Karpas-422 (cell line): ENCODE measurements around the gene JARID2. TPM values are rescaled to one million over a fixed set of nuclear protein-coding genes. Genes with fewer than 3 reads are reported as not detected.

Source experiments
- DNase-seq: peaks from one replicate; pipeline ENCODE4 v3.0.0-alpha.2; 2015
- H2AFZ ChIP-seq: fragments of 200-600 bp; sonication (generic); 2 replicates; pipeline ENCODE4 v1.6.1; 2014; ENCODE audit warnings: antibody characterized with exemption, low read length, mixed read lengths
- H3K27ac ChIP-seq: fragments of 200-600 bp; sonication (generic); 2 replicates; pipeline ENCODE4 v1.5.1; 2014; ENCODE audit warnings: mild to moderate bottlenecking, low read length, moderate library complexity
- H3K27me3 ChIP-seq: fragments of 200-600 bp; sonication (generic); 2 replicates; pipeline ENCODE4 v1.6.1; 2014; ENCODE audit warnings: low read length, mixed read lengths
- H3K36me3 ChIP-seq: fragments of 200-600 bp; sonication (generic); 2 replicates; pipeline ENCODE4 v1.6.1; 2014; ENCODE audit warnings: low read length, mixed read lengths; ENCODE audit not compliant: insufficient read depth
- H3K4me1 ChIP-seq: fragments of 200-600 bp; sonication (generic); 2 replicates; pipeline ENCODE4 v1.6.1; 2014; ENCODE audit warnings: mild to moderate bottlenecking, low read length, mixed read lengths
- H3K4me2 ChIP-seq: fragments of 200-600 bp; sonication (generic); 2 replicates; pipeline ENCODE4 v1.6.1; 2014; ENCODE audit warnings: low read length, low read depth, mild to moderate bottlenecking; ENCODE audit not compliant: poor library complexity, severe bottlenecking
- H3K4me3 ChIP-seq: fragments of 200-600 bp; sonication (generic); 2 replicates; pipeline ENCODE4 v1.5.1; 2014; ENCODE audit warnings: mild to moderate bottlenecking, antibody characterized with exemption, low read length, mixed read lengths
- H3K79me2 ChIP-seq: fragments of 200-600 bp; sonication (generic); 2 replicates; pipeline ENCODE4 v1.6.1; 2014; ENCODE audit warnings: mild to moderate bottlenecking, low read length, mixed read lengths
- H3K9ac ChIP-seq: fragments of 200-600 bp; sonication (generic); 2 replicates; pipeline ENCODE4 v1.6.0; 2014; ENCODE audit warnings: low read length
- H3K9me2 ChIP-seq: fragments of 200-600 bp; sonication (generic), shearing (Covaris generic); replicated peaks from 2 replicates; pipeline ENCODE4 v1.6.0; 2014; ENCODE audit warnings: mild to moderate bottlenecking, low read length, moderate library complexity; ENCODE audit not compliant: insufficient read depth
- H3K9me3 ChIP-seq: fragments of 300-700, 200-600 bp; sonication (generic); 2 replicates; pipeline ENCODE4 v1.6.1; 2014; ENCODE audit warnings: low read length, mixed read lengths
- H4K20me1 ChIP-seq: fragments of 200-600 bp; sonication (generic); 2 replicates; pipeline ENCODE4 v1.6.1; 2014; ENCODE audit warnings: mild to moderate bottlenecking, antibody characterized with exemption, low read length, low read depth; ENCODE audit not compliant: insufficient read depth
- total RNA-seq: library from RNA; depleted of rRNA; stranded (reverse); fragments of >200 nt; shearing (Covaris generic); gene quantifications from 2 replicates; pipeline ENCODE4 v1.2.3, GENCODE V29; 2014; ENCODE audit warnings: low replicate concordance

The JARID2 gene
- total RNA-seq, 1 experiment from 2014 or later = 2.8 TPM

DNA sequence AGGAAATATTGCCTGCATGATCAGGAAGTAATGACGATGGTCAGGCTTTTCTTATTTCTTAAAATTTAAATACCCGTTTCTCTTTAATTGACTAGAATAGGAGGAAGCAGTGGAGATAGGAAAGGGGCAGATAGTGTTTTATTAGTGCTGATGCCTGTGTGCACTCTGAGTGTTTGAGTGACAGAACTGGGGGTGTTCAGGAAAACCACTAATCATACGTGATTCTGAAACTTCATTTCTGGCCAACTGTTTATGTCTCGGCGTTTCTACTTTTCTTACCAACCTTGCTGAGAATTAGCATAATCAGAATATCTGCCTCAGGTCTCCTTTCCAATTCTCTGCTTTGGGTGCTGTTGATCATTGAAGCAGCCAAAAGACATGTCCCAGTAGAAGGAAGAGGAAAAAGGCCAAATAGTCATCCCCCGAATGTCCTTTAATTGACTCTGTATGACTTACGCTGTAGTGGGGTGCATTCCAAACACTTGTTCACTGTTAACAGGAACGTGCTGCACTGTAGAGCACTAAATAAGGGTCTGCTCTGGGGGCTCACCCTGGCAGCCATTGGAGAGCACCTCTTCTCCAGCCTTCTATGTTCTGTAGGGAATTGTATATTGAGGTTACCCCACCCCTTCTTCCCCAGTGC lies 152.9 kb downstream of the JARID2 start:
- H3K27me3 ChIP-seq = no peaks in the 10 kb centered on the region
- H3K9ac ChIP-seq = no peak overlapping the region
- H4K20me1 ChIP-seq = peaks cover 54% of the 10 kb centered on the region
- no peaks in the 10 kb centered on the region for H3K9me2 ChIP-seq
- no peaks in the 10 kb centered on the region for H3K79me2 ChIP-seq
- H3K9me3 ChIP-seq = no peaks in the 10 kb centered on the region
- H2AFZ ChIP-seq = no peak overlapping the region
- H3K4me3 ChIP-seq = no peak overlapping the region
- H3K4me1 ChIP-seq = no peaks in the 10 kb centered on the region
- DNase-seq = no peak
- H3K27ac ChIP-seq = no peak overlapping the region
- no peak overlapping the region for H3K4me2 ChIP-seq
- H3K36me3 ChIP-seq = no peaks in the 10 kb centered on the region

GRCh38 chr6:15399641-15400470 lies 154.0 kb downstream of the JARID2 start:
- H3K79me2 ChIP-seq = no peaks in the 10 kb centered on the region
- H3K9me2 ChIP-seq = no peaks in the 10 kb centered on the region
- H3K9me3 ChIP-seq = no peaks in the 10 kb centered on the region
- H4K20me1 ChIP-seq = peaks cover 54% of the 10 kb centered on the region
- no peak overlapping the region for H3K27ac ChIP-seq
- no peak overlapping the region for H3K9ac ChIP-seq
- DNase-seq = no peak
- H3K4me3 ChIP-seq = no peak overlapping the region
- H3K36me3 ChIP-seq = no peaks in the 10 kb centered on the region
- H3K4me1 ChIP-seq = no peaks in the 10 kb centered on the region
- no peaks in the 10 kb centered on the region for H3K27me3 ChIP-seq
- no peak overlapping the region for H2AFZ ChIP-seq
- no peak overlapping the region for H3K4me2 ChIP-seq

GRCh38 chr6:15400572-15401004 lies 154.7 kb downstream of the JARID2 start:
- no peak for DNase-seq
- no peak overlapping the region for H3K27ac ChIP-seq
- no peaks in the 10 kb centered on the region for H3K27me3 ChIP-seq
- H3K4me1 ChIP-seq = no peaks in the 10 kb centered on the region
- no peak overlapping the region for H3K4me2 ChIP-seq
- no peaks in the 10 kb centered on the region for H3K9me2 ChIP-seq
- no peaks in the 10 kb centered on the region for H3K9me3 ChIP-seq
- no peak overlapping the region for H3K4me3 ChIP-seq
- H4K20me1 ChIP-seq = peaks cover 57% of the 10 kb centered on the region
- H3K79me2 ChIP-seq = no peaks in the 10 kb centered on the region
- no peak overlapping the region for H2AFZ ChIP-seq
- no peaks in the 10 kb centered on the region for H3K36me3 ChIP-seq
- no peak overlapping the region for H3K9ac ChIP-seq

DNA sequence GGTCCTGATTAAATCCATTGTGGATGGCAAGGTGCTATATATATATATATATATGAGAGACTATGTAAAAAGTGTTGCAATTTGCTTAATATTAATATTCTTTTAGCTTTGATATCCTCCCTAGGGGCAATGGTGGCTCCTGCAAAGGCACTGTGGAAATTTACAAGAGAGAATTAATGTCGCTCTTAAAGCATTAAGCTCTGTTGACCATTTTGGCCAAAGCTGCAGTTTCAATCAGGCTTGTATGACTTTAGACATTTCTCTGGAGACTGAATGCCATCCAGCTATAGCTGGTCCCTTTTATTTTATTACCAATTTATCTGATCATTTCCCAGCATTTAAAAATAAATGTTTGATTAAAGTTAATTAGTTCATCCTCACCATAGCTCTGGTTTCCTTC lies 155.3 kb downstream of the JARID2 start:
- Histone ChIP-seq H3K9me3 (no peaks in the 10 kb centered on the region), H3K9ac (no peak overlapping the region), H3K36me3 (no peaks in the 10 kb centered on the region), H3K9me2 (no peaks in the 10 kb centered on the region), H3K27ac (no peak overlapping the region), H3K4me2 (no peak overlapping the region), H2AFZ (no peak overlapping the region), H3K79me2 (no peaks in the 10 kb centered on the region), H3K4me3 (no peak overlapping the region), H4K20me1 (peaks cover 60% of the 10 kb centered on the region), H3K4me1 (no peaks in the 10 kb centered on the region), H3K27me3 (no peaks in the 10 kb centered on the region)
- DNase-seq = no peak

- H3K27me3 ChIP-seq = no peaks in the 10 kb centered on the region
- peaks cover 60% of the 10 kb centered on the region for H4K20me1 ChIP-seq
- H3K9ac ChIP-seq = no peak overlapping the region
- H3K27ac ChIP-seq = no peak overlapping the region
- no peak overlapping the region for H3K4me2 ChIP-seq
- DNase-seq = no peak
- no peaks in the 10 kb centered on the region for H3K4me1 ChIP-seq
- H3K9me3 ChIP-seq = no peaks in the 10 kb centered on the region
- no peak overlapping the region for H2AFZ ChIP-seq
- no peaks in the 10 kb centered on the region for H3K36me3 ChIP-seq
- no peaks in the 10 kb centered on the region for H3K79me2 ChIP-seq
- no peak overlapping the region for H3K4me3 ChIP-seq
- no peaks in the 10 kb centered on the region for H3K9me2 ChIP-seq
Measured at GRCh38 chr6:15401769-15402250, 155.9 kb downstream of the JARID2 start.

DNA sequence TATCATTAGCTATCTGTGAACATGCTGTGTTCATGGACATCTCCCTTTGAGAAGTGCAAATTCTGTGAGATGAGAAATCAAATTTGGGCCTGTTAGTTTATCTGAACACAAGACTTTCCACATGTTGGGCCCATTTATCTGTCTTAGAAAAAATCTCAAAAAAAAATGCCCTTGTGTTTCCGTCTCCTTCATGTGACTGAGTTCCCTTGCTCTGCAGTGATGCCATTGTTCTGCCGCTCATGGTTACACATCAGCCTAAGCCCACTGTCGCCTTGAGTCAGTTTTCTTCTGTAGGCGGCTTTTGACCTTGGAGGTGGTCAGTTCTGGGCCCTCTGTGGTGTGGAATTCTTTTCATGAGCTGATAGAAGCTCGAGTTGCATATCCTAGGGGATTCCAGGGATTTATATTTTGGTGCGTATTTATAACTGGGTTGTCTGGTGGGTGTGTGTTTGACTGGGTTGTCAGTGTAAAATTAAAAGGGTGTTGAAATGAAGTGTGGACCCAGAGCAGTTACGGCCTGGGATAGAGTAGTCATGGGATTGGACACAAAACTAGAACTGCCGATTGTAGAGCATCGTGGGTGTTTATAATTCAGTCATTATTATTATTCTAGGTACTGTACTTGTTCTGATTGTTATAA lies 156.7 kb downstream of the JARID2 start:
- Histone ChIP-seq H3K4me3 (no peak overlapping the region), H3K27ac (no peak overlapping the region), H3K9ac (no peak overlapping the region), H3K9me3 (no peaks in the 10 kb centered on the region), H3K79me2 (no peaks in the 10 kb centered on the region), H2AFZ (no peak overlapping the region), H3K36me3 (no peaks in the 10 kb centered on the region), H3K4me2 (no peak overlapping the region), H3K27me3 (no peaks in the 10 kb centered on the region), H3K4me1 (no peaks in the 10 kb centered on the region), H3K9me2 (no peaks in the 10 kb centered on the region), H4K20me1 (peaks cover 63% of the 10 kb centered on the region)
- DNase-seq = no peak

- no peaks in the 10 kb centered on the region for H3K4me1 ChIP-seq
- no peak overlapping the region for H2AFZ ChIP-seq
- no peak overlapping the region for H3K27ac ChIP-seq
- no peaks in the 10 kb centered on the region for H3K9me3 ChIP-seq
- H4K20me1 ChIP-seq = peaks cover 69% of the 10 kb centered on the region
- no peaks in the 10 kb centered on the region for H3K27me3 ChIP-seq
- no peak overlapping the region for H3K9ac ChIP-seq
- no peak overlapping the region for H3K4me2 ChIP-seq
- DNase-seq = no peak
- H3K36me3 ChIP-seq = no peaks in the 10 kb centered on the region
- no peak overlapping the region for H3K4me3 ChIP-seq
- H3K9me2 ChIP-seq = no peaks in the 10 kb centered on the region
- no peaks in the 10 kb centered on the region for H3K79me2 ChIP-seq
Measured at GRCh38 chr6:15403094-15403755, 157.4 kb downstream of the JARID2 start.

GRCh38 chr6:15404685-15404980 lies 158.8 kb downstream of the JARID2 start:
- Histone ChIP-seq H3K9me2 (no peaks in the 10 kb centered on the region), H2AFZ (no peak overlapping the region), H3K27me3 (no peaks in the 10 kb centered on the region), H3K4me1 (no peaks in the 10 kb centered on the region), H3K27ac (no peak overlapping the region), H3K36me3 (no peaks in the 10 kb centered on the region), H3K79me2 (no peaks in the 10 kb centered on the region), H3K4me2 (no peak overlapping the region), H3K9ac (no peak overlapping the region), H3K9me3 (no peaks in the 10 kb centered on the region), H3K4me3 (no peak overlapping the region), H4K20me1 (peaks cover 74% of the 10 kb centered on the region)
- no peak for DNase-seq
